ENCODE data around the gene TLL2.
A peak's percentile ranks its signal among the peaks of the same experiment; 100 is the strongest.

TLL2 gene

GRCh38 chr10:96384506-96384905, 129.2 kb downstream of the TLL2 start:
- DNase-seq, result no peak

GRCh38 chr10:96380821-96381220, 132.9 kb downstream of the TLL2 start:
- no peak for DNase-seq

- DNase-seq, result no peak
Observed at GRCh38 chr10:96379758-96380157, 134.0 kb downstream of the TLL2 start.

- no peak for DNase-seq
Observed at GRCh38 chr10:96378741-96379140, 135.0 kb downstream of the TLL2 start.

- no peak for DNase-seq
Observed at GRCh38 chr10:96377816-96378294, 135.9 kb downstream of the TLL2 start.

GRCh38 chr10:96376483-96376882, 137.2 kb downstream of the TLL2 start:
- no peak for DNase-seq

DNA sequence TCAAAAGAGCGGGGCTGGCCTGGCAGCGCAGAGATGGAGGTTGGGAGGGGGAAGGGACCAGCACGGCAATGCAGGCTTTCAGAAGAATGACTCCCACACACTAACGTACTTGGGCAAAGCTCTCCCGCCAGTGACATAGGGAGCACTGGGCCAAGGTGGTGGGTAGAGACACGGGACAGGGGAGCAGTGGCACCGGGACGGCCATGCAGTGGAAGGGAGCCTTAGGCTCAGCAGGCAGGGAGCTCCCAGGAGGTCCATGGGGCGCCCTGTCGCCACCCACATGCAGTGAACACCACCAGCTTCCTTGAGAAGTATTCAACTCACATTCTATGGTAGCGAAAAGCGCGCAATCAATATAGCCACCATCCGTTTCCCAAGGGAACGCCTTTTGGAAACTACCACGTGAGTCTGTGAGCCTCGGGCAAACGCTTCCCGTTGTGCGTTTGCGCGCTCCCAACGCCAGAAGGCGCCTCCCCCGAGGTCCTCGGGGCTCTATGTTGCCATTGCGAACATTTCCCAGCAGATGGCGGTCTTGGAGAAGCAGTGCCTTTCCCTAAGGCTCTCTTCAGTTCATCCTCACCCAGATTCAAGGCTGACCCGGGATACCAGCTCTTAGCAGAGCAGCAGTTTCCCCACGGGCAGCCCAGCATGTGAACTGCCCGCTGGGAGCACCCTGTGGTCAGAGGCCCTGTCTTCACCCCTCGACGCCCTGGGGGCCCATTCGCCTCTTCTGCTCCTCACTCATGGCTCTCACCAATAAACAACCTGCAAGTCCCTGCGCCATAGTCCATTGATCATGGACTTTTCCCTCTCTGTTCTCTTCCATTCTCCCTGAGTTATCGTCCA, 138.5 kb downstream of the TLL2 start:
- peak; percentile 75 for DNase-seq

DNA sequence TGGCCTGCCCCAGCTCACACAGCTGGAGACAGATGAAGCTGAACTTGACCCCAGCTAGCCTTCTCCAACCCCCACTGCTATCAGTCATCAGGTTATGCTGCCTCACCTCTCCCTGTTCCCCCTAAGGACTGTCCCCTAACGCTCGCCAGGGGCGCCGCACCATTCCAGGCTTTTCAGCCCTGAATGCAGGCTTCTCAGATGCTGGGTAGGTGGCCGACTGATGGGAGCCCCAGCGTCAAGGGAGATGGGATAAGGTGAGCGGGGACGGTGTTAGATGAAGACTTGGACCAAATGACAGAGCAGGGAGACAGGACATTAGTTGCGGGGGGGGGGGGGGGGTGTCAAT, 139.1 kb downstream of the TLL2 start:
- no peak for DNase-seq

GRCh38 chr10:96374004-96374403, 139.7 kb downstream of the TLL2 start:
- no peak for DNase-seq

- no peak for DNase-seq
Observed at GRCh38 chr10:96371356-96371755, 142.4 kb downstream of the TLL2 start.

DNA sequence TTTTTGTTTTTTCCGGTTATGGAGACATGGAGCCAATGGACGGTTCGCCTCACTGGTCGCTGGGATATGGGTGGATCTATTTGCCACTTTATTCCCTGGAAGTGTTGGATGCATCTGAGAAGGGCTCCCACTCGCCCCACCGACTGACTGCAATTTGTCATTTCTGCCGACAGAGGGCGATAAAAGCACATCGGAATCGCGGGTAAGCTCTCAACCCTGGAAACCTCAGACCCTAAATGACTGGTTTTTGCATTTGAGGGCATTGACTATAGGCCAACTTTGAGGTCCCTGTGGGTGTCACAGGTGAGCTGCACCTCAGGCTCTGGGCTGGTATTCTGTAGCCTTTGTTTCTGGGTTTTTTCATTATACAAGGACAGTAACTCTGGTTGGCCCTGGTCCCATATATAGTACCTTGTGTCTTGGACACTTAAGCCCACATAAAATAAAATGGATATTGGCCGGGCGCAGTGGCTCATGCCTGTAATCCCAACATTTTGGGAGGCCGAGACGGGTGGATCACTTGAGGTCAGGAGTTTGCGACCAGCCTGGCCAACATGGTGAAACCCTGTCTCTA, 143.1 kb downstream of the TLL2 start:
- DNase-seq, result no peak

- no peak for DNase-seq
Observed at GRCh38 chr10:96369890-96370583, 143.7 kb downstream of the TLL2 start.

DNA sequence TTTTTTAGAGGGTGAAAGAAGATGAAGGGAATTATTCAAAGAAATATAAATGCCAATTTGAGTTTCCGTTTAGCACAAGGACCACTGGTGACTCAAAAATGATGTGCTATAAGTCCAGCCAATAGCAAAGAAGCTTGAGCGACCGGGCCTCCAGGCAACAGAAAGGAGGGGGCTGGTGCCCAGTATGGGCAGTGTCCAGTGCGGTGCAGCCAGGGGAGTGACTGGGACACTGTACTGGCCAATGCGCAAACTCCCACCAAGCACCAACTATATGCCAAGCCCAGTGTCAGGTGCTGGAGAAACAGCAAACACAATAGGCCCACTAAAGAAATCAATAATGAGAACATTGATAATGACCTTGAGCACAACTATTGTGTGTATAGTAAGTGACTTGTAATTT, 144.8 kb downstream of the TLL2 start:
- DNase-seq, result no peak

- no peak for DNase-seq
Observed at GRCh38 chr10:96367470-96367869, 146.3 kb downstream of the TLL2 start.

DNA sequence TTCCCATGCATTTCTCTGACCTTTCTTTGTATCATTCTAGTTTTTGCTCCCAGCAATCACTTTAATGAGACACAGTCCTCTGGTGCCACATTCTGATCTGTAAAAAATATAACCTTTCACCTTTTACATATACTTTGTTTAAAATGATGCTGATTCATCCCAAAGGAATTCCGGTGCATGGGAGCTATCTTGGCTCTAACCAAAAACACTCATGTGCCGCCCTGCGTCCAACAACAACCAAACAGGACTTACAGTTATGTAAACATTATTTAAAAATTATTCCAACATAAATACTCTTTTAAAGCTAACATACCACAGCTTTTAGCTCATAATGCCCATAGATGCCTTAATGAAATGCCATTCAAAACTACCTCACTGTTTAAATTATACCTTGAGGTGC, 147.2 kb downstream of the TLL2 start:
- DNase-seq, result no peak

GRCh38 chr10:96365571-96365970, 148.2 kb downstream of the TLL2 start:
- DNase-seq, result no peak

DNA sequence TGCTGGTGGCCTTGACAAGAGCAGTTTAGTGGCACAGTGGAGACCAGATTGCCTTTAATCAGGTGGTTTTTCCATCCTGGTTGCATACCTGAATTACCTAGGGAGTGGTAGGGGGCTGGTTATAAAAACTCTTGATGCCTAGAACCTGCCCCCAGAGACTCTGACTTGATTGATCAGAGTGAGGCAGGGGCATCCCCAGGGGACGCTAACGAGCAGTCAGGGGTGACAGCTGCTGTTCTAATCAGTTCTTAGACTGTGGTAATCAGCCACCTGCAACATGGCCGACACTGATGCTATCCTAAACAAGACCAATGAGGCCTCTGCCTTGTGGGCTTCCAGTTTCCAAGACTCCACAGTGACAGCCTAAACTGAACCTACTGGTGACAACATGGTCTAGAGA, 153.0 kb downstream of the TLL2 start:
- DNase-seq, result no peak

DNA sequence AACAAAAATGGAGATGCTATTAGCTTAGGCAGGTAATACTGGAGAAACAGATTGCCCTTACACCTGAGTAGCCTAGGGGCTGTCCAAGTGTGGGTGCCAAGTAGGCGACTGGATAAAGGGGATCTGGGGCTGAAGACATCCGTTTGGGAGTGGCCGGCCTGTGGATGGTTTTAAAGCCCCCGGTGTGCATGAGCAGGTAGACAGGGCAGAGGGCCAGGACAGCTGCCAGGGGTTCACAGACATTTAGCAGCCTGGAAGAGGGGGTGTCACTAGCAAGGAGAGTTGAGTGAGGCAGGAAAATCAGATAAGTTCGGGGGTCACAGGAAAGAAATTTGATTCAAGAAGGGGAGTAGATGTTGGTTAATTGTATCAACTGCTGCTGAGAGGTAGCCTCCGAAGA, 153.4 kb downstream of the TLL2 start:
- DNase-seq, result no peak

DNA sequence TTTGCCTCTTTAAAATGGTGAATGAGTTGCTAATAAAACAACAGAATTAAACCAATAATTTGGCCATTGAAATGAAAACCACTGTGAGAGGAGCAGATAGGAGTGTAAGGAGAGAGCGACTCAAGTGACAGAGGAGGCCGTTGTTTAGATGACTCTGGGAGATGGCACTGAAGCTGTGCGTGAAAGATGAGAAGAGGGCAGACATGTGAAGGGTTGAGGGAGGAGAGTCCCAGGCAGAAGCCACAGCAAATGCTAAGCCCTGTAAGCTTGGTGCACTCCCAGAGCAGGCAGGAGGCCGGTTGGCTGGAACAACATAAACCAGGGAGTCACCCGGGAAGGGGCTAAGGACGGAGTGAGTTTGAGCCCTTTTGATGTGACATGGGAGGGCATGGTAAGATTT, 154.1 kb downstream of the TLL2 start:
- DNase-seq, result no peak

GRCh38 chr10:96358851-96359540, 154.7 kb downstream of the TLL2 start, which contains the start of gene OPALIN:
Gene OPALIN (minus strand): TSS chr10:96359002. CDS start chr10:96358896, 106 bp downstream.
- no peak for DNase-seq

DNA sequence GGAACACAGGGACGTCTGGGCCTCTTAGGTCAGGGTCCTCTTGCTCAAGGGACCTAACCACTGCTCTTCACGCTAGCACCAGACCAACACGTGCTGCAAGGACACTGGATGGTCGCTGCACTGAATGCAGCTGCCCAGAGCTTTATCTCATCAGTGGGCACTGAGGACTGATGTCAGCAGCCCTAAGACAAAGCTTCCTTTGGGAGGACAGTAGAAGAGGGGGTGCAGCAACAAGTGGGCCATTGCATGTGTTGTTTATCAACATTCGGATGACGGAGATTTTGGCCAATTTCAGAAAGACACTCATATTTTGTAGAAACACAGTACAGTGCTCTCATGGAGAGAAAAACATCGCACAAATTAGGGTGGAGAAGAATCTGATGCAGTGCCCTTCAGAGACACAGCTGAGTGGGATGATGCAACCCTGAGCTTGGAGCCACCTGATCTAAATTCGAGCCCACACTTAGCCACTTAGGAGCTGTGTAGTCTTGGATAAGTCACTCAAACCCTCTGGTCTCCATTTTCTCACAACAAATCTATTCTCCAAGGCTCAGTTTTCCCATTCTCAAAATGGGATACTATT, 156.6 kb downstream of the TLL2 start:
- DNase-seq, result no peak

- no peak for DNase-seq
Observed at GRCh38 chr10:96352582-96352981, 161.1 kb downstream of the TLL2 start.

DNA sequence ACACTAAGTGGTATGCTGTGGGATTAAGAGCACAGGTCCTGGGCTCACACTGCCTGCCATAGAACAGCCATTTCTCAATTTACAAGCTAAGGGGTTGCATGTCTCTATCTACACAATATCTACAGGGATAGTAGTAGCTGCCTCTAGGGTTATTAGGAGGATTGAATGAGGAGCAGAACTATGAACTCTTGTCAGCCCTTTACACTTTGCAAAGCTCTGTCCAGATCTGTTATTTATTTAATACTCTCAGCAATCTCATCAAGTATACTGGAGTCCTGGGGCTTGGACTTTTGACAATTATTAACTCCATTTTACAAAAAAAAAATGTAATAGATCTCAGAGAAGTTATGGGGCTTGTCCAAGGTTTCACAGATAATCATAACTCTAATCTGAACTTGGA, 161.7 kb downstream of the TLL2 start:
- DNase-seq, result no peak
